Kidney (tissue), 14 donors: ENCODE data around the gene CCNY. TPM values are rescaled to one million over a fixed set of nuclear protein-coding genes. Genes with fewer than 3 reads are reported as not detected.
"Not testable (repeated sequence)": the region's sequence is repeated elsewhere in the genome, so short reads cannot be mapped to it uniquely, and the experiment has no call there.

Experiments
- DNase-seq, 5 donors: peaks; one replicate each; pipeline ENCODE4 v3.0.0-alpha.2; 2013 to 2020
- FAIRE-seq: peaks from 2 replicates; lab custom pipeline; 2012; peaks lifted over from hg19 to GRCh38; lab: Jason Lieb, UNC
- H3K27ac ChIP-seq, 2 donors: one replicate each; pipeline ENCODE4 v1.7.0; 2013; ENCODE audit warnings: low read depth in 2 of 2, low read length in 2 of 2, inconsistent platforms in 1 of 2
- H3K27me3 ChIP-seq: one replicate; pipeline ENCODE4 v1.7.1; 2013; ENCODE audit warnings: low read length, inconsistent platforms; ENCODE audit not compliant: control insufficient read depth, insufficient read depth
- H3K36me3 ChIP-seq, 3 donors: one replicate each; pipeline versions ENCODE4 v1.7.0 to v1.7.1; 2013; ENCODE audit warnings: low read length in 3 of 3, control low read depth in 1 of 3, inconsistent platforms in 1 of 3; ENCODE audit not compliant: insufficient read depth in 3 of 3, control insufficient read depth in 2 of 3
- H3K4me1 ChIP-seq, 3 donors: one replicate each; pipeline versions ENCODE4 v1.7.0 to v1.7.1; 2013; ENCODE audit warnings: low read length in 3 of 3, inconsistent platforms in 1 of 3, low read depth in 1 of 3; ENCODE audit not compliant: control insufficient read depth in 2 of 3, insufficient read depth in 2 of 3
- H3K4me3 ChIP-seq, 3 donors: one replicate each; pipeline versions ENCODE4 v1.7.0 to v1.8.1; 2013; ENCODE audit warnings: low read length in 3 of 3, control low read depth in 1 of 3, inconsistent platforms in 1 of 3
- H3K9ac ChIP-seq, 3 donors: one replicate each; pipeline versions ENCODE4 v1.7.0 to v1.7.1; 2013; ENCODE audit warnings: low read length in 3 of 3, control low read depth in 1 of 3, inconsistent platforms in 1 of 3
- H3K9me3 ChIP-seq, 3 donors: one replicate each; pipeline versions ENCODE4 v1.7.0 to v1.7.1; 2013; ENCODE audit warnings: low read length in 3 of 3, control low read depth in 1 of 3, inconsistent platforms in 1 of 3; ENCODE audit not compliant: control insufficient read depth in 2 of 3, insufficient read depth in 1 of 3
- CTCF ChIP-seq: IDR thresholded peaks from 3 replicates; pipeline ENCODE4 v1.5.1; 2012; ENCODE audit warnings: mild to moderate bottlenecking, moderate library complexity, borderline replicate concordance; ENCODE audit not compliant: insufficient read depth; ENCODE audit errors: extremely low read depth
- intact Hi-C: fragments of 100-400 bp; cut with DNase I; formaldehyde crosslinking; loops from one replicate; pipeline ENCODE4 v1.11.1; 2022
- polyA plus RNA-seq: library from polyadenylated mRNA; stranded (reverse); fragments of 350-450 nt; fragmentation: Illumina TruSeq; extraction: RNeasy Lipid Tissue Mini Kit (QIAGEN cat#74804); gene quantifications from one replicate; pipeline ENCODE4 v1.2.3, GENCODE V29; 2014; ENCODE audit warnings: low read depth, low replicate concordance; ENCODE audit not compliant: insufficient read depth
- total RNA-seq: library from RNA; stranded (reverse); fragmentation: NEBNext Ultra II Directional; extraction: Animal tissue kit (Norgen Biotek cat#: 25700); gene quantifications from one replicate; pipeline ENCODE4 v1.2.1, GENCODE V29; 2021
- donor health status: control.
- donor health status: control.
- donor health status: control.
- donor health status: control.
- donor health status: control.
- donor health status: DM: yes; HTN: yes; CAD: no.
- donor health status: Normal renal cell carcinoma (clear cell type).

The CCNY gene
- total and polyA plus RNA-seq, 2 donors from 2014 or later = 45.6 to 77.2 TPM

- Histone ChIP-seq H3K36me3 (no peaks in the 10 kb centered on the region), H3K9me3 (no peaks in the 10 kb centered on the region), H3K27ac (no peak overlapping the region), H3K27me3 (no peaks in the 10 kb centered on the region), H3K4me3 (no peak overlapping the region), H3K4me1 (peaks cover 0 to 15% (median 14%) of the 10 kb centered on the region in 3 donors), H3K9ac (no peak overlapping the region)
- DNase-seq (no peak), FAIRE-seq (no peak)
- TF ChIP-seq CTCF = no peak
- intact Hi-C loops = no loop called here
Observed at GRCh38 chr10:35400595-35401268, 64.4 kb downstream of the CCNY start.

DNA sequence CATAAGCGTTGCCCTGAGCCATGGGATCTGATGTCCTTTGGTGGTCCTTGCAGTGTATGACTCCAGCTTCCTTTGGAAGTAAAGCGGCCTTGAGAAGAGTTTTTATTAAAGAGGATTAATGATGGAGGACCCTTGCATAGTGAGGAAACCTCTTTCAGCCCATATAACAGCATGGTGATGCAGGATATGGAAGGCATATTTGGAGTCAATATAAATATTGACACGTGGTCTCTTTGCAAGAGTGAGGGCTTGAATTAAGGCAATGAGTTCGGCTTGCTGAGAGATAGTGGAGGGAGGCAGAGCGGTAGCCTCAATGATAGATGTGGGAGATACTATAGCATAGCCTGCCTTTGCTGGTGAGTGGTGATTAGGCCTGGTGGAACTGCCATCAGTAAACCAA lies 67.2 kb downstream of the CCNY start:
- DNase-seq, H3K9me3 ChIP-seq, H3K9ac ChIP-seq, H3K27me3 ChIP-seq, H3K27ac ChIP-seq, H3K4me1 ChIP-seq, intact Hi-C loops, FAIRE-seq, H3K4me3 ChIP-seq, H3K36me3 ChIP-seq: not testable (repeated sequence)

DNA sequence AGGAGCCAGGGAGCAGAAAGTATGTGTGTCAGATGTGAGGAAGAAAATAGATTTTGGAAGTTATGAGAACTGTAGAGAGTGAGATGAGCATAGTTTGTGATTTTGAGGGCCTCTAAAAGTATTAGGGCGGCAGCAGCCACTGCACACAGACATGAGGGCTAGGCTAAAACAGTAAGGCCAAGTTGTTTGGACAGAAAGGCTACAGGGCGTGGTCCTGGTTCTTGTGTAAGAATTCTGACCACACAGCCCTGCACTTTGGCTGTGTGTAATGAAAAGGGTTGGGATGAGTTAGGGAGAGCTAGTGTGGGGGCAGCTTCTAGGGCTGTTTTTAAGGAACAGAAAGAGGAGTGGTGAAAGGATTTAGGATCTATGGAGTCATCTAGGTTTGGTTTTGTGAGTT lies 67.8 kb downstream of the CCNY start:
- intact Hi-C loops, H3K36me3 ChIP-seq, H3K27ac ChIP-seq, H3K9ac ChIP-seq, FAIRE-seq, H3K4me3 ChIP-seq, H3K4me1 ChIP-seq, H3K9me3 ChIP-seq, H3K27me3 ChIP-seq, DNase-seq: not testable (repeated sequence)

DNA sequence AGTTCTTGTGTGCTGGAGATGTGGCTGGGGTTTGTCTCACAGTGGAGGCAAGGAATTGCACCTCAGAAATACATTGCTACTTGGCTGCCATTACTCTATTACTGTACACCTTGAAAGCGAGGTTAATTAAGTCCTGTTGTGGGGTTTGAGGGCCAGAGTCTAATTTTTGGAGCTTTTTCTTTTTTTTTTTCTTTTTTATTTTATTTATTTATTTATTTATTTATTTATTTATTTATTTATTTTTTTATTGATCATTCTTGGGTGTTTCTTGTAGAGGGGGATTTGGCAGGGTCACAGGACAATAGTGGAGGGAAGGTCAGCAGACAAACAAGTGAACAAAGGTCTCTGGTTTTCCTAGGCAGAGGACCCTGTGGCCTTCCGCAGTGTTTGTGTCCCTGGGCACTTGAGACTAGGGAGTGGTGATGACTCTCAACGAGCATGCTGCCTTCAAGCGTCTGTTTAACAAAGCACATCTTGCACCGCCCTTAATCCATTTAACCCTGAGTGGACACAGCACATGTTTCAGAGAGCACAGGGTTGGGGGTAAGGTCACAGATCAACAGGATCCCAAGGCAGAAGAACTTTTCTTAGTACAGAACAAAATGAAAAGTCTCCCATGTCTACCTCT lies 69.8 kb downstream of the CCNY start:
- H3K9ac ChIP-seq, DNase-seq, H3K36me3 ChIP-seq, H3K4me3 ChIP-seq, H3K27me3 ChIP-seq, H3K9me3 ChIP-seq, H3K27ac ChIP-seq, H3K4me1 ChIP-seq, intact Hi-C loops, FAIRE-seq: not testable (repeated sequence)

DNA sequence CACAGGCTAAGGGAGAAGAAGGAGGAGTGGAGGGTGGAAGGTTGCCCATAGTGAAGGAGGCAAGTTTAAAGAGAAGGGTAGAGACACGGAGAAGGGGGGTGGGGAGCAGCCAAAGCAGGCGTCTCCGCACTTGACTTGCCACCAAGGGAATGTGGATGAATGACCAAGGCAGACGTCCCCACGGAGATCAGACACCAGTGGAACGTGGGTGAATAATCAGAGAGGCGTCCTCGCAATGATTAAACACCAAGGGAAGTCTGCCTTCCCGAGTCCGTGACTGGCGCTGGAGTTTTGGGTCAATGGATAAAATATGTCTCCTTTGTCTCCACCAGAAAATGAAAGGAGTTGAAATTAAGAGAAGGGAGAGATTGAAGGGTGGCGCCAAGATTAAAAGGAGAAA lies 71.4 kb downstream of the CCNY start:
- H3K27me3 ChIP-seq, FAIRE-seq, DNase-seq, H3K36me3 ChIP-seq, H3K9ac ChIP-seq, H3K9me3 ChIP-seq, H3K4me1 ChIP-seq, H3K4me3 ChIP-seq, intact Hi-C loops, H3K27ac ChIP-seq: not testable (repeated sequence)
